ENCODE measurements around the gene UNC80. TPM values are rescaled to one million over a fixed set of nuclear protein-coding genes. Genes with fewer than 3 reads are reported as not detected.

Gene UNC80
- total RNA-seq, 1 donor from 2014 or later: not detected

- peaks cover 3% of the 10 kb centered on the region for H3K36me3 Mint-ChIP-seq (ENCODE audit: low read depth)
- no peak for DNase-seq (ENCODE audit: low spot score)
- H3K4me3 Mint-ChIP-seq: no peak overlapping the region
- H3K27ac Mint-ChIP-seq: no peak overlapping the region
- no peaks in the 10 kb centered on the region for H3K9me3 Mint-ChIP-seq
- no peaks in the 10 kb centered on the region for H3K27me3 Mint-ChIP-seq (ENCODE audit: insufficient read depth)
- intact Hi-C loops (cut with micrococcal nuclease): no loop called here
- H3K4me1 Mint-ChIP-seq (ENCODE audit: low read depth): no peaks in the 10 kb centered on the region
Observed at GRCh38 chr2:210034087-210034683, 262.6 kb downstream of the UNC80 start.

GRCh38 chr2:210035679-210036078, 264.0 kb downstream of the UNC80 start:
- no peak for DNase-seq (ENCODE audit: low spot score)
- no peaks in the 10 kb centered on the region for H3K9me3 Mint-ChIP-seq
- no peak overlapping the region for H3K27ac Mint-ChIP-seq
- no peak overlapping the region for H3K4me3 Mint-ChIP-seq
- intact Hi-C loops (cut with micrococcal nuclease): no loop called here
- no peaks in the 10 kb centered on the region for H3K4me1 Mint-ChIP-seq (ENCODE audit: low read depth)
- H3K27me3 Mint-ChIP-seq (ENCODE audit: insufficient read depth): no peaks in the 10 kb centered on the region
- H3K36me3 Mint-ChIP-seq (ENCODE audit: low read depth): peaks cover 1% of the 10 kb centered on the region

- H3K9me3 Mint-ChIP-seq: no peaks in the 10 kb centered on the region
- intact Hi-C loops (cut with micrococcal nuclease): no loop called here
- H3K27me3 Mint-ChIP-seq (ENCODE audit: insufficient read depth): no peaks in the 10 kb centered on the region
- no peak overlapping the region for H3K27ac Mint-ChIP-seq
- DNase-seq (ENCODE audit: low spot score): no peak
- H3K36me3 Mint-ChIP-seq (ENCODE audit: low read depth): peaks cover 1% of the 10 kb centered on the region
- H3K4me1 Mint-ChIP-seq (ENCODE audit: low read depth): no peaks in the 10 kb centered on the region
- H3K4me3 Mint-ChIP-seq: no peak overlapping the region
Observed at GRCh38 chr2:210038078-210038477, 266.4 kb downstream of the UNC80 start.

- intact Hi-C loops (cut with micrococcal nuclease): no loop called here
- Mint-ChIP-seq H3K9me3 (no peaks in the 10 kb centered on the region), H3K4me1 (ENCODE audit: low read depth) (no peaks in the 10 kb centered on the region), H3K4me3 (no peak overlapping the region), H3K27ac (no peak overlapping the region), H3K27me3 (ENCODE audit: insufficient read depth) (no peaks in the 10 kb centered on the region), H3K36me3 (ENCODE audit: low read depth) (no peaks in the 10 kb centered on the region)
- DNase-seq (ENCODE audit: low spot score): no peak
Observed at GRCh38 chr2:210046851-210047500, 275.3 kb downstream of the UNC80 start.

Other genes starting within 250 kb of the UNC80 start
- 56.8 and 58.7 TPM in 2 replicates for gene RPE, start 230.8 kb downstream of the UNC80 start, total RNA-seq